ENCODE data around the gene DCANP1. TPM values are rescaled to one million over a fixed set of nuclear protein-coding genes. Genes with fewer than 3 reads are reported as not detected.
"Not testable (repeated sequence)": the region's sequence is repeated elsewhere in the genome, so short reads cannot be mapped to it uniquely, and the experiment has no call there.

The DCANP1 gene, protein sequence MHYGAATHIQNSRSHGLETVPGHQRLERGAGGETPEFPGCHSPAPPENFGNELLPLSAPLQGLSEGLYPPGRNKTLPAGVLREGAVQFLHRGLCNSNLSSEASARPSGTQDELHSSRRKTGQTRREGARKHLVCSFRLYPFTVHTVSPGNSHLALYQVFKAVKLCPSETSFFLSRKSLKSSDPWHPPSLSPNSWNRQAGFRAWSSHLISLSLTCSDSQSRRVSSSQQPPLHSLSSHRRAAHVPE
- total RNA-seq, result not detected
- long read RNA-seq, result 0 reads

GRCh38 chr5:135447298-135447929, at the start of gene DCANP1:
TSS of gene DCANP1 (minus strand) at chr5:135447348. CDS start at chr5:135447108, 240 bp downstream.
- no peak for DNase-seq (ENCODE audit: missing footprints)
- ATAC-seq, result no peak
- intact Hi-C loops (cut with DNase I), result no loop called here

- DNase-seq (ENCODE audit: missing footprints); ATAC-seq; intact Hi-C loops (cut with DNase I): not testable (repeated sequence)
These were observed 48.4 kb upstream of the DCANP1 start for GRCh38 chr5:135495531-135495930.

DNA sequence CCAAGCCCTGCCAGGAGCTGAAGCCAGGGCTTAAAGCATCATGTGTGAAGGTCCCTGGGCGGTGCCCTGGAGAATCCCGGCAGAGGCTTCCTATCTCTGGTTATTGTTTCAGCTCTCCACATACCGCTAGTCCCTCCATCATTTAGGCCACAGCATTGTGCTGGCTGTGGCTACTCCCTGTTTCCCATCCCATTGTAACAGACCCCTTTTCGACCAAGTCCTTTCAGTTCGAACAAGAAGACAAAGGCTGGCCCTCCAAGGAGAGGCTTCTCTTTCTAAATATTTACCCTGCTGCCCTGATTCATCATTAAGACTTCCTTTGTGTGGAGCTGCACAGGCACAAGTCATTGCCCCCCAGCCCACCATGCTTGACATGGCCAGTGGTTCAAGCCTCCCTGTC, 47.0 kb upstream of the DCANP1 start:
- ATAC-seq (no peak), DNase-seq (ENCODE audit: missing footprints) (no peak)
- intact Hi-C loops (cut with DNase I), result no loop called here

- intact Hi-C loops (cut with DNase I), result no loop called here
- no peak for DNase-seq (ENCODE audit: missing footprints)
- no peak for ATAC-seq
These were observed 46.4 kb upstream of the DCANP1 start for GRCh38 chr5:135493406-135494180.

- intact Hi-C loops (cut with DNase I), result no loop called here
- ATAC-seq, result no peak
- no peak for DNase-seq (ENCODE audit: missing footprints)
These were observed 45.1 kb upstream of the DCANP1 start for GRCh38 chr5:135492319-135492626.

DNA sequence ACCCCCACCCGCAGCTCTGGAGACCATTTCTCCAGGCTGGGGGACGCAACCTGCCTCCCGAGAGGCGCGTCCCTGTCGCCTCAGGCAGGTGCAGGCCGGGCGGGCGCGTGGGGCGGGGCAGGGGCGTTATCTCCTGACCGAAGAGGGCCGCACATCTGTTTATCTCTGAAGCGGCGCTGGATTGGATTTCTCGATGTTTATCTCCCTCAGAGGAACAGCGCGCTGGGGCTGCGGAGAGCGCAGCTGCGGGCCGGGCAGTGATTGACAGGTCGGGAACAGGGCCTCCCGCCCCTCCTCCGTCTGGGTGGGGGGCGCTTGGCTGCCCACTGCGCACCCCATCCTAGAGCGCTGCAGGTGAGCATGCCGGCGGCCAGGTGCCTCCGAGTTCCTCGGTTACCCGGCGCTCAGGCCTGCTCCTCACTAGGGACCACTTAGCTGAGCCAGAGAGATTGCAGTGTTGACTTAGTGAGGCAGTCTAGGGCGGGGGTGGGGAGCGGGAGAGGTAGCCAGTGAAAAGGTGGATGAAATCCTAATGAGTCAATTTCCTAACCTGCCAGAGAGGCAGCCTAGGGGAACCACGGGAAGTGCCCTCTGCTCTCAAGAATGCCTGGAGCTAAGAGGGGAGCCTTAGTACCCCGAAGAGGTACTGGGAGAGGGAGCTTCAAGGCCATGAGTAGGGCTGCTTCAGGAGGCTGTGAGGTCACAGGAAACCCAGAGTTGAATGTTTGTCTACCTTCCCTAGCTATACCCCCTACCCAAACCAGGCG, 44.6 kb upstream of the DCANP1 start:
- no peak for DNase-seq (ENCODE audit: missing footprints)
- no peak for ATAC-seq

GRCh38 chr5:135491038-135491551, 43.9 kb upstream of the DCANP1 start:
- intact Hi-C loops (cut with DNase I), result no loop called here
- ATAC-seq, result no peak
- DNase-seq (ENCODE audit: missing footprints), result no peak

More for the DNA sequence above, 44.6 kb upstream of the DCANP1 start:
- intact Hi-C loops (cut with DNase I), result no loop called here

DNA sequence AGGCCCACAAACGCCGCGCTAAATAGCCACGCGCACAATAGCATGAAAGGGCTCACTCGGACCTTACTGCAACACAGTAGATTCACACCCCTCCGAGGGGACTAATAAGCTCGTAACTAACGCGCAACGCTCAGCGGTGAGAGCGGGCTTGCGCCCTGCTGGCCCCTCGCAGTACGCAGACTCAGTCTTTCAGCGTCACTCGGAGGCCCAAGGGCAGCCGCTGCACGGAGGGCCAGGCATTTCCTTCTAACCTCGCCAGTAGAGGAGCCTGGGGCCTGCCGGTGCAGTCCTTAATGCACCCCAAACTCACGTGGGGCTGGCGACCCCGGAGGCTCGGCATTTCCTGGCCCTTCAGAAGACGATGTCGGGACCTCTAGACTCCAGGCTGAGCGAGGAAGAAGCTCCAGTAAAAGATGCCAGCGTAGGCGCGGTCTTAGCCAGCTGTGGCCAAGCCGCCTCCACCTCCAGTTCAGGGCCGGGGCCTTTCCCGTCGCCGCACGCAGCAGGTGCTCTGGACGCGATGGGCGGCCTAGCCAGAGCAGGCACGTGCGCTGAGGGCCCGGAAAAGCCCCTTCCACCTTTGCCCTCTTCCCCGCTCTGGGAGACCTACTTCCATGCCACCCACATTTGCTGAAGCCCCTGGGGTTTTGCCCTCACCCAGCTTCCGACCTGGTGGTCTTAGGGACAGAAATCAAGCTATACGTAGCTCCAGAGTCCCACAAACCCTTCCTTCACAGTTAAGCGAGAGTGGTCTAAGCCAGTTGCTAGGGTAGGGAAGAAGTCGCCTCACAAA, 43.3 kb upstream of the DCANP1 start:
- DNase-seq (ENCODE audit: missing footprints), result no peak
- ATAC-seq, result no peak
- intact Hi-C loops (cut with DNase I), result no loop called here

GRCh38 chr5:135489466-135490244, 42.5 kb upstream of the DCANP1 start:
- ATAC-seq, result no peak
- intact Hi-C loops (cut with DNase I), result no loop called here

GRCh38 chr5:135488727-135489465, 41.7 kb upstream of the DCANP1 start:
- intact Hi-C loops (cut with DNase I), result no loop called here
- no peak for ATAC-seq
- no peak for DNase-seq (ENCODE audit: missing footprints)

More at GRCh38 chr5:135489466-135490244, 42.5 kb upstream of the DCANP1 start:
- no peak for DNase-seq (ENCODE audit: missing footprints)

GRCh38 chr5:135487839-135488514, 40.8 kb upstream of the DCANP1 start:
- no peak for ATAC-seq
- DNase-seq (ENCODE audit: missing footprints), result no peak
- intact Hi-C loops (cut with DNase I), result no loop called here

- intact Hi-C loops (cut with DNase I), result no loop called here
- DNase-seq (ENCODE audit: missing footprints) (no peak), ATAC-seq (no peak)
These were observed 39.9 kb upstream of the DCANP1 start for GRCh38 chr5:135487037-135487395.

- ATAC-seq (no peak), DNase-seq (ENCODE audit: missing footprints) (no peak)
- intact Hi-C loops (cut with DNase I), result no loop called here
These were observed 39.2 kb upstream of the DCANP1 start for GRCh38 chr5:135486131-135487036.

DNA sequence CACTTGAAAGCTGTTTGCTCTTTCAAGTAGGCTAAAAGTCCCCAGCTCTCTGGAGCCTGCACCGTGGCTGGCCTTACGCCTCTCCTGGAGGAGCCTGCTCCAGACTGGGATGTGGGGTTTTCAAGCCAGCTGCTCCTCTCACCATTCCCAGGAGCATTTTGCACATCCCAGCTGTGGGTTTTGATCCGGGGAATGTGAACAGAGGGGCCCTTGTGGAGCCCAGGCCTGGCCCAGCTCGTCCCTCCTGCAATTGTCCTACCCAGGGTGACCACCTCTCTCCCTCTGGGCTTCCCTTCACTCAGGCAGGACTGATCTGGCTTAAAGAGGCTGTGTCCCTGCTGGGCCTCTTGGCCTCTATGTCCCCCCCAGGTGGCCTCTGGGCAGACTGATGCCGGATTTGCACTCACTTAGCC, 37.5 kb upstream of the DCANP1 start:
- no peak for ATAC-seq
- intact Hi-C loops (cut with DNase I), result no loop called here

GRCh38 chr5:135483254-135483653, 36.1 kb upstream of the DCANP1 start:
- DNase-seq (ENCODE audit: missing footprints) (no peak), ATAC-seq (no peak)
- intact Hi-C loops (cut with DNase I), result no loop called here

More for the DNA sequence above, 37.5 kb upstream of the DCANP1 start:
- no peak for DNase-seq (ENCODE audit: missing footprints)
